Non-pigmented ciliary epithelial cell (primary cell): ENCODE measurements around the gene KRTAP5-5.
"Not testable (repeated sequence)": the region's sequence is repeated elsewhere in the genome, so short reads cannot be mapped to it uniquely, and the experiment has no call there.

Experiments used
- DNase-seq: peaks from one replicate; pipeline ENCODE4 v3.0.0-alpha.2; 2010; ENCODE audit warnings: low read depth

KRTAP5-5 gene

GRCh38 chr11:1607156-1607845 lies 22.3 kb upstream of the KRTAP5-5 start:
- not testable (repeated sequence) for DNase-seq

- not testable (repeated sequence) for DNase-seq
Measured at GRCh38 chr11:1607901-1608300, 21.7 kb upstream of the KRTAP5-5 start.

GRCh38 chr11:1608363-1608762 lies 21.2 kb upstream of the KRTAP5-5 start, which contains the start of gene KRTAP5-3:
Gene KRTAP5-3, minus strand, starts transcription at chr11:1608463. Its CDS starts 78 bp downstream, at chr11:1608385.
- DNase-seq = no peak

- DNase-seq = no peak
Measured at GRCh38 chr11:1618231-1618630, 11.3 kb upstream of the KRTAP5-5 start.

GRCh38 chr11:1619449-1619848 lies 10.1 kb upstream of the KRTAP5-5 start:
- no peak for DNase-seq

- no peak for DNase-seq
Measured at GRCh38 chr11:1622086-1622485, 7.5 kb upstream of the KRTAP5-5 start, which contains the start of gene KRTAP5-4. Gene KRTAP5-4, minus strand, starts transcription at chr11:1622138. Its CDS starts 45 bp downstream, at chr11:1622093.

GRCh38 chr11:1623716-1624115 lies 5.9 kb upstream of the KRTAP5-5 start:
- no peak for DNase-seq

- DNase-seq = no peak
Measured at GRCh38 chr11:1624621-1625020, 5.0 kb upstream of the KRTAP5-5 start.

- no peak for DNase-seq
Measured at GRCh38 chr11:1625541-1625940, 4.0 kb upstream of the KRTAP5-5 start.

- no peak for DNase-seq
Measured at GRCh38 chr11:1628506-1629325, 859 bp upstream of the KRTAP5-5 start.

- no peak for DNase-seq
Measured at GRCh38 chr11:1630271-1630670, 696 bp downstream of the KRTAP5-5 start.

GRCh38 chr11:1631066-1631568 lies 1.5 kb downstream of the KRTAP5-5 start:
- no peak for DNase-seq

- no peak for DNase-seq
Measured at GRCh38 chr11:1632053-1632714, 2.6 kb downstream of the KRTAP5-5 start.

- no peak for DNase-seq
Measured at GRCh38 chr11:1633864-1634263, 4.3 kb downstream of the KRTAP5-5 start.

GRCh38 chr11:1636291-1636950 lies 6.8 kb downstream of the KRTAP5-5 start:
- DNase-seq = no peak

- DNase-seq = no peak
Measured at GRCh38 chr11:1637628-1638027, 8.1 kb downstream of the KRTAP5-5 start.

GRCh38 chr11:1638344-1638743 lies 8.8 kb downstream of the KRTAP5-5 start:
- no peak for DNase-seq

GRCh38 chr11:1639102-1639620 lies 9.6 kb downstream of the KRTAP5-5 start:
- DNase-seq = no peak

- DNase-seq = no peak
Measured at GRCh38 chr11:1639666-1640065, 10.1 kb downstream of the KRTAP5-5 start.

GRCh38 chr11:1640076-1640946 lies 10.7 kb downstream of the KRTAP5-5 start:
- no peak for DNase-seq

- no peak for DNase-seq
Measured at GRCh38 chr11:1641096-1641495, 11.5 kb downstream of the KRTAP5-5 start.
